Measurements from ENCODE around the gene ABAT. TPM values are rescaled to one million over a fixed set of nuclear protein-coding genes. Genes with fewer than 3 reads are reported as not detected.

The ABAT gene
- total and polyA plus RNA-seq, 2 of the 8 experiments (the other 6 are each of a cell fraction or from before 2014, with no cell fraction given): 6.4 to 8.4 TPM

- DNase-seq (ENCODE audit: low read depth in 1 of 2, low spot score in 2 of 2): no peak
- FAIRE-seq: no peak
Observed at GRCh38 chr16:8739151-8739550, 64.7 kb downstream of the ABAT start.

More at GRCh38 chr16:8739151-8739550, 64.7 kb downstream of the ABAT start:
- no peak overlapping the region for H3K14ac ChIP-seq (ENCODE audit: insufficient read length)
- H3K36me3 ChIP-seq (ENCODE audit: control insufficient read depth in 2 of 4, insufficient read depth in 4 of 4, low read length in 3 of 4): no peaks in the 10 kb centered on the region
- H3K27me3 ChIP-seq (replicated peaks in 1 of 4; ENCODE audit: control insufficient read depth in 3 of 4, extremely low read depth in 1 of 4, insufficient read depth in 3 of 4, low read length in 3 of 4): no peaks in the 10 kb centered on the region
- no peak overlapping the region for H3K4me3 ChIP-seq (ENCODE audit: extremely low read depth in 1 of 4, insufficient read depth in 2 of 4, low read depth in 3 of 4, low read length in 4 of 4)
- no peak overlapping the region for H2BK5ac ChIP-seq (ENCODE audit: low read depth, low read length)
- H2BK12ac ChIP-seq (ENCODE audit: low read depth, low read length): no peak overlapping the region
- no peak overlapping the region for H4K91ac ChIP-seq (replicated peaks; ENCODE audit: insufficient read length, low read length)
- no peaks in the 10 kb centered on the region for H4K20me1 ChIP-seq (replicated peaks in 1 of 2; ENCODE audit: control insufficient read depth in 1 of 2, insufficient read depth in 2 of 2, low read length in 2 of 2)
- no peak overlapping the region for H2BK15ac ChIP-seq (ENCODE audit: low read length)
- no peak overlapping the region for H3K56ac ChIP-seq (replicated peaks; ENCODE audit: insufficient read length, low read depth, low read length)
- TF ChIP-seq JUND (IDR thresholded peaks at IDR 0.05; ENCODE audit: low read length): no peak
- no peak for TF ChIP-seq TCF12 (IDR thresholded peaks at IDR 0.05; ENCODE audit: low read depth, low read length)
- no peak for TF ChIP-seq CTCF (IDR thresholded peaks at IDR 0.05; ENCODE audit: control extremely low read depth in 1 of 3, insufficient read depth in 1 of 3, low read depth in 1 of 3, low read length in 3 of 3)
- TF ChIP-seq FOSL1 (IDR thresholded peaks at IDR 0.05; ENCODE audit: insufficient read depth, low read depth, low read length): no peak
- no peak for TF ChIP-seq RAD21 (IDR thresholded peaks at IDR 0.05 in 1 of 2, conservative IDR thresholded peaks at IDR 0.05 in 1 of 2; ENCODE audit: low read depth in 2 of 2, low read length in 2 of 2)
- TF ChIP-seq SP2 (IDR thresholded peaks at IDR 0.05; ENCODE audit: low read length): no peak
- H3K18ac ChIP-seq (ENCODE audit: extremely low read depth, low read length): no peak overlapping the region
- 75% methylated on average over 6 of the region's 6 CpGs; no CpG with 5 or more reads in 1 of the 2 experiments for WGBS, 2 experiments (ENCODE audit: extremely low coverage in 1 of 2, insufficient coverage in 1 of 2, insufficient read length in 1 of 2, insufficient replicate concordance in 2 of 2, low coverage in 1 of 2, low lambda C conversion rate in 2 of 2, missing lambda C conversion rate in 1 of 2)
- H3K9ac ChIP-seq (replicated peaks in 1 of 4; ENCODE audit: extremely low read depth in 1 of 4, low read depth in 3 of 4, low read length in 3 of 4): no peak overlapping the region
- H3K79me1 ChIP-seq (ENCODE audit: low read depth, low read length): no peaks in the 10 kb centered on the region
- no peak overlapping the region for H3K23ac ChIP-seq (ENCODE audit: insufficient read length)
- H3K23me2 ChIP-seq (ENCODE audit: low read depth, low read length): no peaks in the 10 kb centered on the region
- POLR2A ChIA-PET (ENCODE audit: partially characterized antibody): no interaction called here
- no peak overlapping the region for H3K4ac ChIP-seq (replicated peaks; ENCODE audit: insufficient read length, low read depth, low read length)
- no peaks in the 10 kb centered on the region for H3K79me2 ChIP-seq (ENCODE audit: control insufficient read depth in 1 of 2, insufficient read depth in 2 of 2, low read length in 2 of 2)
- peaks cover 0 to 4% of the 10 kb centered on the region in 2 experiments; a peak in 1 of 4 replicates for H3K9me3 ChIP-seq (ENCODE audit: insufficient read depth in 2 of 2, low read depth in 1 of 2, low read length in 1 of 2)
- peaks cover 0 to 3% (median 0%) of the 10 kb centered on the region in 4 experiments; a peak in 2 of 7 replicates for H3K4me1 ChIP-seq (replicated peaks in 1 of 4; ENCODE audit: control insufficient read depth in 3 of 4, insufficient read depth in 4 of 4, low read length in 3 of 4)
- H2AFZ ChIP-seq (ENCODE audit: low read length): no peak overlapping the region
- H3K4me2 ChIP-seq (ENCODE audit: insufficient read depth in 1 of 2, low read depth in 2 of 2, low read length in 2 of 2): no peak overlapping the region
- H2AK5ac ChIP-seq (ENCODE audit: low read depth, low read length): no peak overlapping the region
- H3K27ac ChIP-seq (ENCODE audit: low read depth, low read length): no peak overlapping the region
- no peak overlapping the region for H4K5ac ChIP-seq (ENCODE audit: insufficient read length, low read depth, low read length)
- H2BK20ac ChIP-seq (ENCODE audit: low read length): no peak overlapping the region
- no peak overlapping the region for H4K8ac ChIP-seq (ENCODE audit: extremely low read depth, insufficient read depth, low read length)
- CTCF ChIA-PET (ENCODE audit: partially characterized antibody): interaction anchor here (1.0 kb wide), 1 partner anchor 42 kb away, joined by 3 read pairs; no protein-coding TSS in a partner anchor
- H2BK120ac ChIP-seq (replicated peaks; ENCODE audit: low read depth, low read length): no peak overlapping the region
